BLaER1 treated with 17β-estradiol and CSF1 and Interleukin-3, amounts not matched to agents 10 nM and 100 nM (cell line): ENCODE results near the gene OPRL1.

Experiments used
- H3K27ac ChIP-seq, 11 experiments: shearing (Covaris generic); formaldehyde crosslinking; 2 replicates each; pipeline ENCODE4 v1.8.1; 2022
- H3K27me3 ChIP-seq, 11 experiments: shearing (Covaris generic); formaldehyde crosslinking; 2 replicates each; pipeline ENCODE4 v1.8.1; 2022
- H3K36me3 ChIP-seq, 11 experiments: shearing (Covaris generic); formaldehyde crosslinking; 2 replicates each; pipeline ENCODE4 v1.8.1; 2022
- H3K4me1 ChIP-seq, 10 experiments: shearing (Covaris generic); formaldehyde crosslinking; 2 replicates each; pipeline ENCODE4 v1.8.1; 2022
- H3K4me2 ChIP-seq, 11 experiments: shearing (Covaris generic); formaldehyde crosslinking; 2 replicates each; pipeline ENCODE4 v1.8.1; 2022
- H3K4me3 ChIP-seq, 10 experiments: shearing (Covaris generic); formaldehyde crosslinking; 2 replicates each; pipeline ENCODE4 v1.8.1; 2022
- H3K9ac ChIP-seq, 11 experiments: shearing (Covaris generic); formaldehyde crosslinking; 2 replicates each; pipeline ENCODE4 v1.8.1; 2022
- H3K9me3 ChIP-seq, 11 experiments: shearing (Covaris generic); formaldehyde crosslinking; replicated peaks in 1 of 11; 2 replicates each; pipeline ENCODE4 v1.8.1; 2022
- H4K20me1 ChIP-seq, 11 experiments: shearing (Covaris generic); formaldehyde crosslinking; 2 replicates each; pipeline ENCODE4 v1.8.1; 2022
- Cebpa-rat ChIP-seq, 11 experiments: shearing (Covaris generic); IDR thresholded peaks; 2 replicates each; pipeline ENCODE4 v1.8.1; 2022

Gene OPRL1

DNA sequence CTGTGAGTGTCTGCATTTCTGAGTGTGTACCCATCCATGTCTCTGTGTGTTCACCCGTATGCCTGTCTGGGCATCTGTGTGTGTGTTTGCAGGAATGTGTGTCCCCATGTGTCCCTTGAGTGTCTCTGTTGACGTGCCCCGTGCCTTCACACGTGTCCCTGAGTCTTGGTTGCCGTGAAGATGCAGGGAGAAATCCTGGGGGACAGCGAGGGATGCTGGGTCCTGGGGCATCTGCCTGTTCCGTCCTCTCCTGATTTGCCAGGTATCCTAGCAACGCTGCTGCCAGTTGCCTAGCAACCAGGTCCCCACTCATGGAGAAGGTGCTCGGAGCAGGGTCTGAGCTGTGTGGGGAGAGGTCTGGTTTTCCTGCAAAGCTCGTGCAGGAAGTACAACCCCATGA, 10.3 kb downstream of the OPRL1 start:
- H3K27me3 ChIP-seq: peaks cover 17 to 37% (median 25%) of the 10 kb centered on the region in 11 experiments
- no peak overlapping the region for H3K27ac ChIP-seq
- H4K20me1 ChIP-seq: peaks cover 0 to 42% (median 21%) of the 10 kb centered on the region in 11 experiments; a peak in 16 of 22 replicates
- no peak for TF ChIP-seq Cebpa-rat (IDR thresholded peaks at IDR 0.05)
- peaks cover 14 to 26% (median 24%) of the 10 kb centered on the region in 11 experiments for H3K9me3 ChIP-seq
- no peak overlapping the region for H3K4me2 ChIP-seq
- no peak overlapping the region for H3K4me3 ChIP-seq
- H3K9ac ChIP-seq: no peak overlapping the region
- H3K4me1 ChIP-seq: peaks cover 0 to 9% (median 0%) of the 10 kb centered on the region in 10 experiments; a peak in 3 of 20 replicates
- peaks cover 0 to 5% (median 0%) of the 10 kb centered on the region in 11 experiments; a peak in 3 of 22 replicates for H3K36me3 ChIP-seq

- Histone ChIP-seq H3K9ac (no peak overlapping the region), H3K27ac (no peak overlapping the region), H3K4me3 (no peak overlapping the region), H3K9me3 (peaks cover 14 to 19% (median 18%) of the 10 kb centered on the region in 11 experiments), H3K4me1 (peaks cover 0 to 9% (median 2%) of the 10 kb centered on the region in 10 experiments; a peak in 3 of 20 replicates), H3K4me2 (no peak overlapping the region), H4K20me1 (peaks cover 0 to 41% (median 19%) of the 10 kb centered on the region in 11 experiments; a peak in 15 of 22 replicates), H3K27me3 (peaks cover 6 to 25% (median 13%) of the 10 kb centered on the region in 11 experiments; a peak in 19 of 22 replicates), H3K36me3 (peaks cover 0 to 5% (median 0%) of the 10 kb centered on the region in 11 experiments; a peak in 3 of 22 replicates)
- TF ChIP-seq Cebpa-rat (IDR thresholded peaks at IDR 0.05): no peak
These were observed 11.5 kb downstream of the OPRL1 start for GRCh38 chr20:64091340-64091739.

DNA sequence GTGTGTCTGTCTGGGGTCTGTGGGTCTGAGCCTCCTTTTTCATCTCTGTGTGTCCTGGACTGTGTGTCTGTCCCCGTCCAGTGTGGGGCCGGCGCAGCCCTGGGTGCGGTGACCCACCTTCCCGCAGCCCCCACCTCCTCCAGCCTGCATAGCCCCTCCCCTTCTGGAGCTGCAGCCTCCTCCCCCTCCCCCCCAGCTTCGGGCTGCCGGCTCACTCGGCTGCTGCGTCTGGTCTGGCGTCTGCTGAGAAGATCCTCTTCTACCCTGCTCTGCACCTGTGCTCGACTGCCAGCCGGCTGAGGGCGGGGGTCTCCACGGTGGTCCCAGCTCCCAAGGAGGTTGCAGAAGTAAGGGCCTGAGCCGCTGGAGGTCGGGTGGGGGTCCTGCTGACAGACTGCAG, 11.9 kb downstream of the OPRL1 start:
- no peak for TF ChIP-seq Cebpa-rat (IDR thresholded peaks at IDR 0.05)
- Histone ChIP-seq H4K20me1 (peaks cover 0 to 41% (median 19%) of the 10 kb centered on the region in 11 experiments; a peak in 15 of 22 replicates), H3K9ac (no peak overlapping the region), H3K4me1 (peaks cover 0 to 9% (median 2%) of the 10 kb centered on the region in 10 experiments; a peak in 3 of 20 replicates), H3K9me3 (peaks cover 11 to 15% (median 14%) of the 10 kb centered on the region in 11 experiments), H3K27ac (no peak overlapping the region), H3K4me3 (no peak overlapping the region), H3K27me3 (peaks cover 5 to 23% (median 9%) of the 10 kb centered on the region in 11 experiments; a peak in 16 of 22 replicates), H3K36me3 (peaks cover 0 to 7% (median 0%) of the 10 kb centered on the region in 11 experiments; a peak in 3 of 22 replicates), H3K4me2 (peak overlapping the region in 2 of 11 experiments; percentile 23 to 29; a peak in 2 of 22 replicates)

DNA sequence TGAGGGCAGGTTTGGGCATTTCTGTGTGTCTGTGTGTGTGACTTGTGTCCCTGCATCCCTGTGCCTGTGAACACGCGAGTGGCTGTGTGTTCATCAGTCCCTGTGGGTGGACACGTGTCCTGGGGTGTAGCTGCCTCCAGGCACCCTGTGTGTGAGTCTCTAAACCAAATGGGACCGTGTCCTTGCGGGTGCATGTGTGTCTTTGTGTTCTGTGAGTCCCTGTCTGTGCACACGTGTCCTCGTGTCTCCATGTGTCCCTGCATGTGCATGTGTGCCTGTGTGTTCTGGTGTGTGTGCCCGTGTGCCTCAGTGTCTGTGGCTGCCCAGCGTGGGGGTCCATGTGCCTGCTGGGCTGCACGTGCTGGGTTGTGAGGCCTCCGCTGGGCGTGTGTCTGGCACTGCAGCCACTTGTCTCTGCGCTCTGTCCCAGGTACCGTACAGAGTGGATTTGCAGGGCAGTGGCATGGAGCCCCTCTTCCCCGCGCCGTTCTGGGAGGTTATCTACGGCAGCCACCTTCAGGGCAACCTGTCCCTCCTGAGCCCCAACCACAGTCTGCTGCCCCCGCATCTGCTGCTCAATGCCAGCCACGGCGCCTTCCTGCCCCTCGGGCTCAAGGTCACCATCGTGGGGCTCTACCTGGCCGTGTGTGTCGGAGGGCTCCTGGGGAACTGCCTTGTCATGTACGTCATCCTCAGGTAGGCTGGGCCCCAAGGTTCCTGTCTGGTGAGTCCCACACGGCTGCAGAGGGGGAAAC, 12.6 kb downstream of the OPRL1 start:
- Histone ChIP-seq H3K27ac (no peak overlapping the region), H3K4me1 (peaks cover 0 to 9% (median 2%) of the 10 kb centered on the region in 10 experiments; a peak in 3 of 20 replicates), H3K4me2 (peak overlapping the region in 5 of 11 experiments; percentile 3 to 29 (median 18); a peak in 6 of 22 replicates), H3K9ac (no peak overlapping the region), H3K27me3 (peaks cover 5 to 21% (median 9%) of the 10 kb centered on the region in 11 experiments; a peak in 16 of 22 replicates), H4K20me1 (peaks cover 0 to 41% (median 19%) of the 10 kb centered on the region in 11 experiments; a peak in 15 of 22 replicates), H3K36me3 (peaks cover 0 to 9% (median 0%) of the 10 kb centered on the region in 11 experiments; a peak in 4 of 22 replicates), H3K9me3 (peaks cover 8 to 11% (median 9%) of the 10 kb centered on the region in 11 experiments), H3K4me3 (no peak overlapping the region)
- no peak for TF ChIP-seq Cebpa-rat (IDR thresholded peaks at IDR 0.05)

- H3K4me1 ChIP-seq: peaks cover 0 to 9% (median 2%) of the 10 kb centered on the region in 10 experiments; a peak in 3 of 20 replicates
- no peak overlapping the region for H3K27ac ChIP-seq
- peaks cover 1 to 4% (median 3%) of the 10 kb centered on the region in 11 experiments for H3K9me3 ChIP-seq
- TF ChIP-seq Cebpa-rat (IDR thresholded peaks at IDR 0.05): no peak
- H3K9ac ChIP-seq: no peak overlapping the region
- H3K4me3 ChIP-seq: no peak overlapping the region
- peaks cover 0 to 41% (median 19%) of the 10 kb centered on the region in 11 experiments; a peak in 15 of 22 replicates for H4K20me1 ChIP-seq
- peaks cover 5 to 17% (median 8%) of the 10 kb centered on the region in 11 experiments; a peak in 16 of 22 replicates for H3K27me3 ChIP-seq
- H3K36me3 ChIP-seq: peaks cover 0 to 14% (median 0%) of the 10 kb centered on the region in 11 experiments; a peak in 7 of 22 replicates
- H3K4me2 ChIP-seq: peak overlapping the region in 1 of 11 experiments; percentile 23; a peak in 1 of 22 replicates
These were observed 13.2 kb downstream of the OPRL1 start for GRCh38 chr20:64093013-64093503.

- Histone ChIP-seq H3K4me1 (peaks cover 0 to 24% (median 16%) of the 10 kb centered on the region in 10 experiments; a peak in 16 of 20 replicates), H4K20me1 (peaks cover 0 to 41% (median 10%) of the 10 kb centered on the region in 11 experiments; a peak in 13 of 22 replicates), H3K9ac (no peak overlapping the region), H3K4me2 (no peak overlapping the region), H3K9me3 (no peaks in the 10 kb centered on the region), H3K27me3 (peaks cover 0 to 8% (median 4%) of the 10 kb centered on the region in 11 experiments; a peak in 13 of 22 replicates), H3K27ac (no peak overlapping the region), H3K4me3 (no peak overlapping the region), H3K36me3 (peaks cover 0 to 30% (median 0%) of the 10 kb centered on the region in 11 experiments; a peak in 10 of 22 replicates)
- no peak for TF ChIP-seq Cebpa-rat (IDR thresholded peaks at IDR 0.05)
These were observed 15.6 kb downstream of the OPRL1 start for GRCh38 chr20:64095455-64095854.

GRCh38 chr20:64095927-64096326, 16.0 kb downstream of the OPRL1 start:
- H3K4me1 ChIP-seq: peaks cover 0 to 29% (median 20%) of the 10 kb centered on the region in 10 experiments; a peak in 16 of 20 replicates
- H3K4me3 ChIP-seq: no peak overlapping the region
- peaks cover 3 to 13% (median 8%) of the 10 kb centered on the region in 11 experiments; a peak in 18 of 22 replicates for H3K27me3 ChIP-seq
- H4K20me1 ChIP-seq: peaks cover 5 to 43% (median 11%) of the 10 kb centered on the region in 11 experiments; a peak in 14 of 22 replicates
- no peaks in the 10 kb centered on the region for H3K9me3 ChIP-seq
- no peak overlapping the region for H3K4me2 ChIP-seq
- H3K36me3 ChIP-seq: peaks cover 0 to 30% (median 0%) of the 10 kb centered on the region in 11 experiments; a peak in 10 of 22 replicates
- no peak overlapping the region for H3K27ac ChIP-seq
- H3K9ac ChIP-seq: no peak overlapping the region
- TF ChIP-seq Cebpa-rat (IDR thresholded peaks at IDR 0.05): no peak

GRCh38 chr20:64096535-64096934, 16.7 kb downstream of the OPRL1 start:
- peaks cover 0 to 35% (median 26%) of the 10 kb centered on the region in 10 experiments; a peak in 18 of 20 replicates for H3K4me1 ChIP-seq
- no peak overlapping the region for H3K4me2 ChIP-seq
- H3K27me3 ChIP-seq: peaks cover 9 to 19% (median 14%) of the 10 kb centered on the region in 11 experiments
- TF ChIP-seq Cebpa-rat (IDR thresholded peaks at IDR 0.05): no peak
- peaks cover 0 to 30% (median 0%) of the 10 kb centered on the region in 11 experiments; a peak in 10 of 22 replicates for H3K36me3 ChIP-seq
- peaks cover 5 to 45% (median 13%) of the 10 kb centered on the region in 11 experiments; a peak in 16 of 22 replicates for H4K20me1 ChIP-seq
- no peak overlapping the region for H3K4me3 ChIP-seq
- no peak overlapping the region for H3K27ac ChIP-seq
- no peak overlapping the region for H3K9ac ChIP-seq
- H3K9me3 ChIP-seq: no peaks in the 10 kb centered on the region
